OCI-M1 (cell line): Measurements from ENCODE around the gene FANCC.
A peak's percentile ranks its signal among the peaks of the same experiment; 100 is the strongest.

Experiments used
- DNase-seq: peaks from one replicate; lab custom pipeline; 2025; lab: John Stamatoyannopoulos, UW

The FANCC gene

DNA sequence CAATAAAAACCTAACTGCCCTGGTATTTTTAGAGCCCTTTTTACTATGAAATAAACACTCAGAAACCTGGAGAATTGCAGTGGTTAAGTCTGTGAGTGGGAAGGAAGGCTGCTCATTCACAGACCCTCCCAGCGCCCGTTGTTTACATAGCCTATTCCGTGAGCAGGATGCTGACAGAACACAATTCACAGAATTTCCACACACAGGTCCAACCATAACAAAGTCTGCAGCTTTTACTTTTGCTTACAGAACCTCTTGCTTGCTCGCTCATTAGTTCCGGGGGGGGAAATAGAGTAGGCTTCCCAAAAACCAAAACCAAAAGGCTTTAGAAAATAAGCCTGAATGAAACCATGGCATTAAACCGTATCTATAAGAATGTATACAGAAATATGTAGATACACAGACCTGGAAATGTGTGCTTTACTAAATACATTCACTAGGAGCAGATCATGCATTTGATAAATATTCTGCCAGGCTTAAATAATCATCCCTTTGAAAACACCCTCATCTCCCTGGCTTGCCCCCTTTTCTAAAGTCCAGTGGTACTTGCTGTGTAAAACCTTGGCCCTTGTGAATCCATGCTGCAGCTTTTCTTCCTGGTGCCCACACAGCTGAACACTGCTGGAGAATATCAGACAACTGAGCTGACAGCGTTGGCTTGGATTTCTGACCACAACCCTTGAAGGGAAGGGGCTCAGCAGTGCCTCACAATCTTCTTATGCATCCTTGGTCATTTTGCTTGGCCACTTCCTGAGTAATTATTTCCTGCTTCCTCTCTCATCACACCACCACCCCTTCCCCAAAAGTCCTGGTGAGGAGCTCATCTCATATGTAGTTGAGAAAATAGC, 128.0 kb downstream of the FANCC start:
- DNase-seq = peak; percentile 20

DNA sequence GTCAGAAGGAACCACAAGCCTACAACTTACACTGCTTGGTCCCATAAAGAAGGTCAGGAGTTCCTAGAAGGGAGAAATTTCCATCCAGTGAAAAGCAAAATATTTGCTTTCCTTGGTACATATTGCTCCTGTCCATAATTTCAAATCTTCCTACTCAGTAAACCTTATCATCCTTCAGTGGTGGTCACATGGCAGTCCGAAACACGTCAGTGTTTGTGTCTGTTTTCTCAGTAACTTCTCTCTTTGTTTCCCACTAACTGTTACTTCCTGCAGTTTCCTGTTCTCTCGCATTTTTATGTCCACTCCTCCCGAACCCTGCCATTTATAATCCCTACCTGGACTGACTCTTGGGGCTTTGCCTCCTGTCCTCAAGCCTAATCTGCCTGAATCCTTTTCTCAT, 129.1 kb downstream of the FANCC start:
- peak; percentile 70 for DNase-seq

DNA sequence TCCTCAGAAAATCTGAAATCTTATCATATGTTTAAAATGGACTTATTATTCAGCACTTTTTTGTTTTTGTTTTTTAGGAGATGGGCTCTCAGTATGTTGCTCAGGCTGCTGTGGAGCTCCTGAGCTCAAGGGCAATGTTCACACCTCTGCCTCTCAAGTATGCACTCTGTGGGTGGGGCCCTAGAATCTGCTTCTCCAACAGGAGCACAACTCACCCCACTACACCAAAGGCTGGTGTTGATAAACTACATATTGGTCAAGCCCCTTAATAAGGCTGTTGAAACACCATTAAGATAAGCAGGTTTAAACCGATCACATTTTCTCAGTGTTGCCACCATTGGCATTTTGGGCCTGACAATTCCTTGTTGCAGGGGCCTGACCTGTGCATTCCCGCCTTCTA, 131.6 kb downstream of the FANCC start:
- DNase-seq = no peak

DNA sequence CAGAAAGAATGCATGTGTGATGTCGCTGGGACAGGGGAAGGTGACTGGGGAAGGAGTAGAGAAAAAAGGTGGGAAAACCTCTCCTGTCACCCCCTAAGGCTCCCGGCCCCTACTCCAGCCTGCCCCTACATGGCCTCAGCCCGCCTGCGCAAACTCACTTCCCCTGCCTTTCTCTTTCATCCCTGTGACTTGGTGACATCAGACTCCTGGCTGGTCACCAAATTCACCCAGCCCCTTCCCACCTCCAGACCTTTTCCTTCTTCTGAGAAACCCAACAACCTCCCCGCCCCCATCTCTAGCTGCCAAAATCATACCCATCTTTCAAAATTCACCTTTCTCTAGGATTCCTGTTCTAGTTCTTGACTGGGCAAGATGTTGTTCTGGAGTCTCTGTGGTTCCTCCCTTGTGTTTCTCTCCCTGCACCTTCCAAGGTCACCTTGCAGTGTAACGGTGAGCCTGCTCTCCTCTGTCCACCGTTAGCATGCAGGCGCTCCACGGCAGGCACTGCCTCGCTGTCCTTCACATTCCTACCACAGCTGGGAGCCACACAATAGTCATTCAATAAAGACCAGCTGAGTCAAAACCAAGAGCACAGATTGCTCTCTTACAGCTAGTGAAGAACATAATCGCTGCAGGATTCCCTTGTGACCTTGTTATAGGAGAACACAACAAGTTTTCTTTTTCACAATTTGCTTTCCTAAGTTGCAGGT, 134.5 kb downstream of the FANCC start:
- no peak for DNase-seq

DNA sequence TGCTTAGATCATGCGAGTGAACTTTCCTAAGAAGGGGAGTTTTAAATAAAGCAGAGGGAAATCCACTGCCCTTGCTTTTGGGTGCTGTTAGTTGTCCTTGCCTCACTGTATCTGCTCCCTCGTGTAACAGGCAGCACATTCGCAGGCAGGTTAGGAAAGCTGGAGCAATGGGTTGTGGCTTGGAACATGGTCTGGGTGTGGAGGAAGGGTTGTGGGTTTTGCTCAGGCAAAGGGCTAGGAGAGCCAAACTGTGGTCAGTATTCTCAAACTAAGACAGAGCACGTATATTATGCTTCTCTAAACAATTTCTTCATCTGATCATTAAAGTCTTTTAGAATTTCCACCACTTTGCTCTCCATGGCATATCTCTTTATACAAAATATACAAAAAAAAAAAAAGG, 135.7 kb downstream of the FANCC start:
- no peak for DNase-seq

DNA sequence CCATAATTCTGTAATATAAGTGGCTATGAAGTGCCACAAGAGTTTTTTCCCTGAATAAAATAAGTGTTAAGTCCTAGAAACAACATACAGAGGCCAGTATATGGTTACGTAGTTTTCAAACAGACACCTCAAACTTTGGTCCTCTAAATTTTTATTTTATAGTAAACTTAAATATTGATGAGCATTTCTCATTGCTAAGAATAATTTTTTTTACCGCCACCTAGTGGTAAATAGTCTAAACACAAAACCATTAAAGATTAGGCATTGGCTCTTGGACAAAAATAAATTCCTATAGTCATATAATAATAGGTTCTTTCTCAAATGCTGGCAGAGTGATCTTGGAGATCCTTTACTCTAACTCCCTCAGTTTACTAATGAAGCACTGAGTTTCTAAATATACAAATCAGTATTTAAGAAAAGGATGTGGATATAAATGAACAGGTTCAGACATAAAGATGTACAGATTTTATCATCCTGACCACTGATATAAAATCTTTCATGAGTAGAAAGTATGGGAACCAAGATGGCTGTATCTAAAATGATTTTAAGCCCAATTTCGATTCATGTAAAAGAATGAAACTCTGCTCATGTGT, 136.2 kb downstream of the FANCC start:
- DNase-seq = peak; percentile 52

DNA sequence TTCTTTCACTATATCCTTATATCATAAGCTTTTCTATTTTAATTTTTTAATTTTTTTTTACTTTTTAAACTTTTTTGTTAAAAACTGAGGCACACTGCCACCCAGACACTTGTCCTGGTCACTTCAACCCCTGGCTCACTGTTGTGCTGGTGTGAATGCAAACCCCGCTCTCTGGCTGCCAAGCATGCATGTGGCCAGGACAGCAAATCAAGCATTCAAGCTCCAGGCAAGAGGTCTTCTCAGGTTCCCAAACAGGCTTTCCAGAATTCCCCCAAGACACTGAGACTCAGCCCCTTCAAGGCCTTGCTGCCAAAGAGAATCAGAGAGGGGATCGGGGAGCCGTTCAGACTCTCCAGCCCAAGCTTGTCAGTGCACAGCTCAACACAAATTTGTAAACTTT, 139.9 kb downstream of the FANCC start:
- DNase-seq = no peak

DNA sequence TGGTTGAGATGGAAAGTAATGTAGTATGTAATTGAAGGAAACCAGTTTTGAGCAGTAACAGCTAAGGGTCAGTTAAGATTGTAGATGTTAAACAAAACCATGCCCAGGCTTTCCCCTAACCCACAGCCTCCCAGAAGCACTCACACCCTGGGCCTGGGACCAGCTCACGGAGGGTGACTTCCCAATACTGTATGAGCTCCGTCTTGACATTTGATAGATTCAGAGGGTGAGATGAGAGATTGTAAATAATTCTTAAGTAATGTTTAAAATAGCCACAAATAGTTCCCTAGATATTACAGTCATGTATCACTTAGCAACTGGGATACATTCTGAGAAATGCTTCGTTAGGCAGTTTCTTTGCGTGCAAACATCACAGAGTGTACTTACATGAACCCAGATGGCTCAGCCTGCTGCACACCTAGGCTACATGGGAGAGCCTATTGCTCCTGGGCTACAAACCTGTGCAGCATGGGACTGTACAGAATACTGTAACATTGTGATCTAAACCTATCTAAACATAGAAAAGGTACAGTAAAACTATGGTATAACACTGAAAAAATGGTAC, 140.7 kb downstream of the FANCC start:
- no peak for DNase-seq

DNA sequence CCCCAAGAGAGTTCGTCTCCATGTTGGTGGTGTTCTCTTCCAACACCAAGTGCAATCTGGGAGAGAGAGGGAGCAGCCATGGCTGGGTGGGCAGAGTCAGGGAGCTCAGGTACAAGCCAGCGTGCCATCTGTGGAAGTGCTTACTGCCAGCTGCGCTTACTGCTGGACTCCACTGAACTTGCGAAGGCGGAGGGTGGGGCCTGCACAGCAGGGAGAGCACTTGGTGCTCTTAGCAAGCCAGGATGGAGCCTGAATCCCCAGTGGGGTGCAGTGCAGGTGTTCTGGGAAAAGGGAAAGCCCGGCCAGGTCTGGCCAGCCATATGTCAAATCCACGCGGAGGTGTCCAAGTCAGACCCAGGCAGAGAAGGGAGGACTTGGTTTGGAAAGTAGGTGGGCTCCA, 142.0 kb downstream of the FANCC start:
- no peak for DNase-seq

DNA sequence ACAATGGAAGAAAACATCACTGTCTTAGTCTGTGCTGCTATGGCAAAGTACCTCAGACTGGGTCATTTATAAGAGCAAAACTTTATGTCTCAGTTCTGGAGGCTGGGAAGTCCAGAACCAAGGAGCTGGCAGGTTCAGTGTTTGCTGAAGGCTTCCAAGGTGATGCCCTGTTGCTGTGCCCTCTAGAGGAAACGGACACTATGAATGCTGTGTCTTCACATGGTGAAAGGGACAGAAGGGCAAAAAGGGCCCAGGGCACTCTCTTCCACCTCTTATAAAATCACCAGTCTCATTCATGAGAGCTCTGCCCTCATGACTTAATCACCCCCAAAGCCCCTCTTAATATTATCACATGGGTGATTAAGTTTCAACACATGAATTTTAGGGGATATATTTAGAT, 143.5 kb downstream of the FANCC start:
- no peak for DNase-seq

DNA sequence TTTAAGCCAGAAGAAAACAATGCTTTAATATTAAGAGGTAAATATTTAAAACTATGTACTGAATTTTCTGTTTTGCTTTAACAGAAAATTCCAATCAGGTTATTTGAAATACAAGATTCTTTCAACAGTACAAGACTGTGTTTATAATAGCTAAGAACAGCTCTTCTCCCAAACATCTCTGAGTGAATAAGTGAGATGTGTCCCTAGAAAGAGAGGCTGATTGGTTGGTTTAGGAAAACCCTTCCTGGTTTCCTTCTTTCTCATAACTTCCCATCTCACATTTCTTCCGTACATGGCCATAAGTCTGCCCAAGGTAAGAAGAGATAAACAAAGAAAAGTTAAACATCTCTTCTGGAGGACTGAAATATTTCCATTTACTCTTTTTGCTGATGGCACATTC, 145.9 kb downstream of the FANCC start:
- DNase-seq = no peak

DNA sequence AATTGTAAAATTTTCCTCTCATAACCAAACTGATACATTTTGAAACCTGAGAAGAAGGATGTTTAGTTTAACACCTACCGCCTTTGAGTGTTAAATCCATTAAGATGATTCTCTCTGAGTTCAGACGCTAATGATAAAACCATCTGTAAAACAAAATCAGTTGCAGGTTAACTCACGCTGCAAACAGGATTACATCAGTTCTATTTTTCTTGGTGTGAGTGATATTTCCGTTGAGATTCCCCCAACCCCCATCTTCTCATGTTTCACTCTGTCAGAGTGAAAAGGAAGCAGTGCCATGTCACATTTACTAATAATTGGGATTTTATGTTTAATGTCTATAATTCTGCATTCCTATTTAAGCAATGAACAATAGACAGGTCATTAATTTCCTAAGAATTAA, 146.5 kb downstream of the FANCC start:
- DNase-seq = peak; percentile 82

DNA sequence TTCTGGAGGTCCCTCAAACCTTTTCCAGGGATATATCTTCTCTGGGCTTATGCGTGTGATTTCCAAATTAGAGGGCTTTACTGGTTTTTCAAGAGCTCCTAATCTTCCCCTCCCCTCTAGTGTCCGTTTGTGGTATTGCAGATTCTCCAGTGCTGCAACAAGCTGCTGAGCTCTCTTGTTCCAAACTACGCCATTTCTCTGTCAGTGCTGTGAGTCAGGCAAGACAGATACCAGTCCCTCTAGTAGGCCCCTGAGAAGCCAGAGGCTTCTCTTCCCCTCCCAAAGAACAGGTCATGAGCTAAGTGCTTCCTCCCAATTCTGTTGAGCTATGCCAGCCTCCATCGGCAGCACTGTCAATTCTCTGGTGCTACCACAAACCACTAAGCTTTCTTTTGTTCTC, 149.5 kb downstream of the FANCC start:
- peak; percentile 78 for DNase-seq

DNA sequence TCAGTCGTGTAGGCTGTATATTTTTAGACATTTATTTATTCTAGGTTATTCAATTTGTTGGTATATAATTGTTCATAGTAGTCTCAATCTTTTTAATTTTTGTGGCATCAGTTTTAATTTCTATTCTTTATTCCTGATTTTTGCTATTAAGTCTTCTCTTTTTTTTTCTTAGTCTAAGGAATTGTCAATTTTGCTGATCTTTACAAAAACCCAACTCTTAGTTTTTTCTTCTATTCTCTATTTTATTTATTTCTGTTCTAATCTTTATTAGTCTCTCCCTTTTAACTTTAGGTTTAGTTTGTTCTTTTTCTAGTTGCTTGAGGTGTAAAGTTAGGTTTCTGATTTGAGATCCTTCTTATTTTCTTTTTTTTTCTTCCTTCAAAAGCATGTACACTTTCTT, 152.5 kb downstream of the FANCC start:
- no peak for DNase-seq

DNA sequence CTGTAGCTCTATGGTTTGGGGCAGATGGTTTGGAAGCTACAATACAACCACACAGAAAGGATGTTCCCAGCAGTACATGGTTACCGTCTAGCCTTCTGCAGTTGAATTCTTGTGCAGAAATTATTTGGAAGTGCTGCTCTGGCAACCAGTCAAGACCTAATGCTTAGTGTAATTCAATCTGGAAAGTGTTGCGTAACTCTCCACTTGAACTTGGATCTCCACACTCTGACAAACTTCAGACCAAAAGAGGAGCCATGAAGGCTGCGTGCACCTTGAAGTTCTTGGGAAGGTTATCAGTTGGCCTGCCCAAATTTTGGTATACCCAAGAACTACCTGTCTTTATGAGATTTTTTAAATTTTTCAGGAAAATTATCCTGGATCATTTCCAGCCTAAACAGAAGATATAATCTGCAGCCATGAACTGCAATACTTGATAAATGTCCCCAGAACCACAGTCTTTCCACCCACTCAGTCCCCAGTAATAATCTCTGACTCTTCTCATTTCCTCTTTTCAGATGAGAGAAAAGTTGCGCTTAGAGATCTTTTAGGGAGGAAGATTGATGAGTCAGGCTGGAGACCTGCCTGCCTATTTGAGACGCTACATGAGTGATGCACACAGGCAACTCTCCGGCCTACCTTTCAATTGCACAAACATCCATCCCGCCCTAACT, 159.9 kb downstream of the FANCC start:
- peak; percentile 82 for DNase-seq

DNA sequence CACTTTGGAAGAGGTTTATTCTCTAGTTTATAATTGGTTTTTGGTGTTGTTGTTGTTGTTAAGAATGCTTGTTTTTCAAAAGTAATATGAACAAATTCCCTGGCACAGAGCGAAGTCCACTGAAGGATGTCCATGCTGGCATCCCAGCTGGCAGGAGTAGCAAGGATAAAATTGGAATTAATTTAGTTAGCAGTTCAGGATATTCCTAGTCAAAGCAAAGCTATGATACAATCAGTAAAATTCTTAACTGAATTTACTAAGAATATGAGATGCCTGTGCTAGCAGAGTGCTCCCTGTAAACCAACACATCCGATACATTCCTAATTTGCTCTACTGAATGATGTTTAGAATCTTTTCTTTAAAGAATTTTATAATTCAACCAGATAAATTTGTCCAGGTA, 161.4 kb downstream of the FANCC start:
- DNase-seq = no peak

DNA sequence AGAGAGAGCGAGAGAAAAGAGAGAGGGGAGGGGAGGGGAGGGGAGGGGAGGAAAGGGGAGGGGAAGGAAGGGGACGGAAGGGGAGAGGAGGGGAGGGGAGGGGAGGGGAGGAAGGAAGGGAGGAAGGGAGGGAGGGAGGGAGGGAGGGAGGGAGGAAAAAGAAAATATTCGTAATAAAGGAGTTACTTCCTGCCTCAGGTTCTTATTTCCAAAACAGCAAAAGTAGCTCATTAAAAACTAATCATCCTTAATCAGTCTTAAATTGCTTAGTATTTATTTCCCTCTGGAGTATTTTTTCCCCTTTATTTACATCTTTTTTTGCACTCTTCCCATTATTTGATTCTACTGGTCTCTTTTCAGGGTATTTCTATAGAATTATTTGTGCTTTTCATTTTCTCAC, 162.3 kb downstream of the FANCC start:
- no peak for DNase-seq

DNA sequence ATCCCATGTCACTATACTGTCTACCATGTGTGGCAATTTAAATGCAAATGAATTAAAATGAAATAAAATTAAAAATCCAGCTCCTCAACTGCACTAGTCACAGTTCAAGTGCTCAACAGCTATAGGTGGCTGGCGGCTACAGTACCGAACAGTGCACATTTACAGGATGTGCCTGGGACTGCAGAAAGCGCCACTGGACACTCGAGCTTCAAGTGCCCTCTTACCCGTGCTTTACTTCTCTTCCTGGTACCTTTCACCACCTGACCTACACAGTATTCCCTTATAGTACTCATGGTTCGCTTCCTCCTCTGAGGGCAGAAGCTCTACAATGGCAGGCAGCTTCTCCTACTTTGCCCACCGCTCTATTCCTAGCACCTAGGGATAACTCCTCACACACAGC, 166.6 kb downstream of the FANCC start:
- DNase-seq = no peak

DNA sequence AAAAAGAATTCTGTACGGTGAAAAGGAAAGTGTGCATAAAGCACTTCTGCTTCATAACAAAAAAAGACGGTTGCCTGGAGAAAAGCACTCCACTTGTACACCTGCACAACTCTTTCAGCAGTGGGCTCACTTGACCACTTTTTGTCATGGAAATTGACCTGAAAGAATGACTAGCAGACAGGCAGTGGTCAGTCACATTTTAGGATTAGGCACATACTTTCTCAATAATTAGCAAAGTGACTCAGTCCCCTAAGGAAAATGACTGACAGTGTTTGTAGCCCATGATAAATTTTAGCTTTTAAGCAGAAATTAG, 169.3 kb downstream of the FANCC start:
- no peak for DNase-seq

DNA sequence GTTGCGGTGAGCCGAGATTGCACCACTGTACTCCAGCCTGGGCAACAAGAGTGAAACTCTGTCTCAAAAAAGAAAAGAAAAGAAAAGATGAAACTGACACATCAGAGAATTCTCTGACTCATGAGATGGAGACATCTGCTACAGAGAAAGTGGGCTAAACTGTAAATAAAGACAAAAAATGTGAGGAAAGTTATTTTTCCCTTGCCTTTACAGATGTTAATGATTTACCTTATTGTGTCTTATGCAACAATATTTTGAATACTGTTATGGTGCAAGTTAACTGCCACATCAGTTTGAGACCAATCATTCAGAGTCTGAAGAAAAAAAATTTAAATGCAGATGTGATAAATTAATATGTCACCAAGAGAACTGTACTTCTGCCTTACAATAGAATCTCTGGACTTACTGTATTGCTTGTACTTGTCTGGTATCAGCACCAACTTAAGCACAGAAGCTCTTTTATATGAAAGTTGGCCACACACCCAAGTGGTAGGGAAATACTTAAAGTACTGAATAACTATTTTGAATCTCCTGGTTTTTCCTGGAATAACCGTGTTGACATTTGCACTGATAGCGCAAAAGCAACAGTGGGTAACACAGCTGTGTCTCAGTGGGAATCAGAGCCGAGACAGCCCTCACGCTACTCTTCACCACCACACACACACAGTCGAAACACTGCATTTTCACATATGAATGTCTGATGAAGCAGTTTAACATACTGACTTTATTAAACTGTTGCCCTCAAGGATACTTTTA, 169.9 kb downstream of the FANCC start:
- DNase-seq = no peak

DNA sequence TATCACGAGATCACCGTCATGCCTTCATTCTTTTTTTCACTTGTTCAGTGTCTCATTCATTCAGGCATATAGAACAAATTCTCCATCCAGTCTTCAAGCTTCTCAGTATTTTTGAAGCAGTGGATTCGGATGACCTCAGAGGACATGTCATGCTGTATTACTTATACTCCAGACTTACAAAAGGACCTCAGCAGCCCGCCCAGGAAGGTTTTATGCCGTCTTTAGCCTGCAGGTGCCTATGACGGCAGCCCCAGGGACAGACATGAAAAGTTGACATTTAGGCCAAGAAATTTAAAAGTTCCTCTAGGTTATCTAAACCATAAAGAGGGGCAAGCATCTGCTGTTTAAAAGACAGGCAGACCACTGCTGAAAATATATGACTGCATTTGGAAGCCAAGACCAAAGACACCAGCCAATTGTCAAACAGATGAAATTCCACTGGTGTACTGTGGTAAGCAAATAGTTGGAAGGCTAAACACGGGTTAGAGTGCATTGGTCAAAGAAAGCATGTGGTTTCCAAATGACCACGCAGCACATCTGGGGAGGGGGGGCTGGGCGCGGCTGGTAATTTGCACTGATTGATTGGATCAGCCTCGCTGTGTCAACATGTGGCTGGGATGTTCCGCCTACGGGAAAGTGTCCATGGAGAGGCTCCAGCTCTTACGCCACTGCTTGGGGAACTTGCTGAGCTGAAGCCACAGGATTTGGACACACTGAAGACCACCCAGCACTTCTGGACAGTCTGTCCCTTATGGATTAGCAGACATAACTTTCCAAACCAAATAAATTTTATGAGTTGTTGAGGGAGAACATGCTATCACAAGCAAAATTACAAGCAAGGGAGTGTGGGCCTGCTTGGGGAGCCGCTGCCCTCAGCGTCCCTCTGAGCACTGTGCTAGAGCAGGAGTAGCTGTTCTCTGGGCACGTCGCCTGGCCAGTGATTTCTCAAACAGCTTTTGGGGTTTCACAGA, 173.6 kb downstream of the FANCC start:
- DNase-seq = no peak
